ENCODE data around the gene FAS. TPM values are rescaled to one million over a fixed set of nuclear protein-coding genes. Genes with fewer than 3 reads are reported as not detected.

FAS gene
- total RNA-seq (2014; rRNA removed; shearing (Covaris generic)) = 6.9 and 7.3 TPM in 2 replicates

DNA sequence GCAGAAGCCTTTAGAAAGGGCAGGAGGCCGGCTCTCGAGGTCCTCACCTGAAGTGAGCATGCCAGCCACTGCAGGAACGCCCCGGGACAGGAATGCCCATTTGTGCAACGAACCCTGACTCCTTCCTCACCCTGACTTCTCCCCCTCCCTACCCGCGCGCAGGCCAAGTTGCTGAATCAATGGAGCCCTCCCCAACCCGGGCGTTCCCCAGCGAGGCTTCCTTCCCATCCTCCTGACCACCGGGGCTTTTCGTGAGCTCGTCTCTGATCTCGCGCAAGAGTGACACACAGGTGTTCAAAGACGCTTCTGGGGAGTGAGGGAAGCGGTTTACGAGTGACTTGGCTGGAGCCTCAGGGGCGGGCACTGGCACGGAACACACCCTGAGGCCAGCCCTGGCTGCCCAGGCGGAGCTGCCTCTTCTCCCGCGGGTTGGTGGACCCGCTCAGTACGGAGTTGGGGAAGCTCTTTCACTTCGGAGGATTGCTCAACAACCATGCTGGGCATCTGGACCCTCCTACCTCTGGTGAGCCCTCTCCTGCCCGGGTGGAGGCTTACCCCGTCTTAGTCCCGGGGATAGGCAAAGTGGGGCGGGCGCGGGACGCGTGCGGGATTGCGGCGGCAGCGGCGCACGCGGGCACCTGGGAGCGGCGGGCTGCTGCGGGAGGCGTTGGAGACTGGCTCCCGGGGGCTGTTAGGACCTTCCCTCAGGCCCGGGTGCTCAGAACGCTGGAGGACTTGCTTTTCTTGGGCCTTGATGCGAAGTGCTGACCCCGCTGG, at the start of gene FAS:
FAS (plus strand) TSS at position 415 of the 777 bp plus-strand sequence; CDS start at position 494, 79 bp downstream.

DNA sequence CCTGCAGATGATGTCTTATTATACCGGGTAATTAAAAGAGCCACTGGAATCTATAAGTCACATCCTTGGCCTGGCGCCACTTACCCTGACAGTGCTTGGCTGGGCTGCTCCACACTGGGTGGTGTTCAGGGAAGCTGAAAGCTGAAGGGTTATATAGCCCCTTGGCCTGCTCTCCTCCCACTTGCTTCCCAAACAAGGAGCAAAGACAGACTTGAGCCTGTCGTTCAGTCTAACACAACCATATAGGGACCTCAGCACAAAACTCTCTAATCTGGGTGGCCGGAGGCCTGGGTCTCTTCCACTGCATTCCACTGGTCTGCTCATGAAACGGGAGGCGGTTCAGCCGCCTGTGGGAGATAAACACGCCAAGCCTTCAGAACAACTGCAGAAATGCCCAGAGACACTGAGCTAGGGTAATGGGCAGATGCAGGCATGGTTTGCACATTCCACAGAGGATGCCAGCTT, 37.9 kb upstream of the FAS start, which contains the start of gene ACTA2:
ACTA2 (minus strand) TSS at position 127 of the 465 bp plus-strand sequence. CDS start 3,843 bp downstream, outside the sequence.

Small RNAs within 50 kb of the gene (small RNA-seq; reads per million reads assigned to genes)
- not detected for gene MIR4679-2
- not detected for gene RF02116

Other genes starting within 250 kb of the FAS start
- not detected in 2 replicates for gene LIPN, start 230.8 kb upstream of the FAS start, total RNA-seq (2014; rRNA removed; shearing (Covaris generic))
- gene LIPM, start 188.1 kb upstream of the FAS start, total RNA-seq (2014; rRNA removed; shearing (Covaris generic)) = not detected in 2 replicates
- gene ANKRD22, start 139.0 kb upstream of the FAS start, total RNA-seq (2014; rRNA removed; shearing (Covaris generic)) = not detected in 2 replicates
- 55.7 and 68.9 TPM in 2 replicates for gene STAMBPL1, start 110.6 kb upstream of the FAS start, total RNA-seq (2014; rRNA removed; shearing (Covaris generic))
- 6.1 and 6.8 TPM in 2 replicates for gene ACTA2, start 38.0 kb upstream of the FAS start, total RNA-seq (2014; rRNA removed; shearing (Covaris generic))
- not detected in 2 replicates for gene CH25H, start 216.5 kb downstream of the FAS start, total RNA-seq (2014; rRNA removed; shearing (Covaris generic))